ENCODE measurements around the gene DAB1. TPM values are rescaled to one million over a fixed set of nuclear protein-coding genes. Genes with fewer than 3 reads are reported as not detected.
"Not testable (repeated sequence)": the region's sequence is repeated elsewhere in the genome, so short reads cannot be mapped to it uniquely, and the experiment has no call there.

DAB1 gene
- total RNA-seq, 2 donors from 2014 or later: 0.72 TPM; not detected in 1

DNA sequence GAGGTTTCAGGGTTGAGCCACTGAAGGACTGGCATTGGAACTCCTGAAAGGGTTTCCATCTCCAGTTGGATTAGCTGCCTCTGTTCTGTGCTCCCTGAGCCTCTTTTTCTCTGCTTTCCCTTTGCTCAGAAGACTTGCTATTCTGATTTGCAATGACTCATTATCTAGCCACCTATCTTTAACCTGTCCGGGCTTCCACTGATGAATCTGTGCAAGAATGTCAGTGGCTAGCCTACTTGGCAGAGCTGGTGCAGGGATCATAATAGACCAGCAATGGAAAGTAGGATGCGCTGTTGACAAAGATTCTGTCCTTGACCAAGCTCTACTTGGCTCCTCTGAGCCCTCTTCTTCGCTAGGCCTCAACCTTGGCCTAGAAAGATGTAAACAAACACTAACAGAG is 336.2 kb downstream of the DAB1 start:
- H3K9me3 Mint-ChIP-seq; ATAC-seq (replicated peaks in 1 of 2); H3K27ac Mint-ChIP-seq; H3K36me3 Mint-ChIP-seq (ENCODE audit: insufficient read depth in 2 of 2); DNase-seq; H3K4me3 Mint-ChIP-seq; H3K27me3 Mint-ChIP-seq (ENCODE audit: low read depth); H3K4me1 Mint-ChIP-seq (ENCODE audit: low read depth): not testable (repeated sequence)

- no peaks in the 10 kb centered on the region for H3K36me3 Mint-ChIP-seq (ENCODE audit: insufficient read depth in 2 of 2)
- H3K9me3 Mint-ChIP-seq: peaks cover 0 to 2% of the 10 kb centered on the region in 2 donors
- ATAC-seq (replicated peaks in 1 of 2) (no peak), DNase-seq (no peak)
- no peaks in the 10 kb centered on the region for H3K4me1 Mint-ChIP-seq (ENCODE audit: low read depth)
- H3K27me3 Mint-ChIP-seq (ENCODE audit: low read depth): no peaks in the 10 kb centered on the region
- no peak overlapping the region for H3K4me3 Mint-ChIP-seq
- H3K27ac Mint-ChIP-seq: no peak overlapping the region
Measured at GRCh38 chr1:57086154-57086553, 337.7 kb downstream of the DAB1 start.

DNA sequence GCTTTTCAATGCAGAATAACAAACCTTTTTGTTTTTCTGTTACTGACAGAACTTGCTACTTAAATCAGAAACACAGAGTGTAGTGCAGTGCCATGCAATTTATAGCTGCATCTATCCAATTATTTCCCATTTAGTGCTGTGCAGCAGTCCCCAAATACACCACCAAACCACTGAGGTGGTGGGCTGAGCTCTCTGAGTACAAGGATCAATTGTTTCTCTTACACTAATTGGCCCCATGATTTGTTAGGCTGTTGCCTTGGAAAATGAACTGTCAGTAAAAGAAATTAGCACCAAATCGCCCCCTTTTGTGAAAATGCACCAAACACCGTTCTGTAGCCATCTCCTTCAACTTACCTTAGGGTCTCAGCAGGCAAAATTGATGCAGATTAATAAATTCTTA is 339.2 kb downstream of the DAB1 start:
- DNase-seq (no peak), ATAC-seq (replicated peaks in 1 of 2) (no peak)
- Mint-ChIP-seq H3K9me3 (peaks cover under 1 to 2% of the 10 kb centered on the region in 2 donors), H3K4me1 (ENCODE audit: low read depth) (no peaks in the 10 kb centered on the region), H3K36me3 (ENCODE audit: insufficient read depth in 2 of 2) (no peaks in the 10 kb centered on the region), H3K27me3 (ENCODE audit: low read depth) (no peaks in the 10 kb centered on the region), H3K4me3 (no peak overlapping the region), H3K27ac (no peak overlapping the region)

GRCh38 chr1:57082711-57083439 is 341.0 kb downstream of the DAB1 start:
- no peaks in the 10 kb centered on the region for H3K36me3 Mint-ChIP-seq (ENCODE audit: insufficient read depth in 2 of 2)
- H3K4me1 Mint-ChIP-seq (ENCODE audit: low read depth): no peaks in the 10 kb centered on the region
- H3K9me3 Mint-ChIP-seq: peaks cover 2 to 3% of the 10 kb centered on the region in 2 donors
- ATAC-seq (replicated peaks in 1 of 2) (no peak), DNase-seq (no peak)
- H3K27ac Mint-ChIP-seq: no peak overlapping the region
- H3K4me3 Mint-ChIP-seq: no peak overlapping the region
- no peaks in the 10 kb centered on the region for H3K27me3 Mint-ChIP-seq (ENCODE audit: low read depth)

DNA sequence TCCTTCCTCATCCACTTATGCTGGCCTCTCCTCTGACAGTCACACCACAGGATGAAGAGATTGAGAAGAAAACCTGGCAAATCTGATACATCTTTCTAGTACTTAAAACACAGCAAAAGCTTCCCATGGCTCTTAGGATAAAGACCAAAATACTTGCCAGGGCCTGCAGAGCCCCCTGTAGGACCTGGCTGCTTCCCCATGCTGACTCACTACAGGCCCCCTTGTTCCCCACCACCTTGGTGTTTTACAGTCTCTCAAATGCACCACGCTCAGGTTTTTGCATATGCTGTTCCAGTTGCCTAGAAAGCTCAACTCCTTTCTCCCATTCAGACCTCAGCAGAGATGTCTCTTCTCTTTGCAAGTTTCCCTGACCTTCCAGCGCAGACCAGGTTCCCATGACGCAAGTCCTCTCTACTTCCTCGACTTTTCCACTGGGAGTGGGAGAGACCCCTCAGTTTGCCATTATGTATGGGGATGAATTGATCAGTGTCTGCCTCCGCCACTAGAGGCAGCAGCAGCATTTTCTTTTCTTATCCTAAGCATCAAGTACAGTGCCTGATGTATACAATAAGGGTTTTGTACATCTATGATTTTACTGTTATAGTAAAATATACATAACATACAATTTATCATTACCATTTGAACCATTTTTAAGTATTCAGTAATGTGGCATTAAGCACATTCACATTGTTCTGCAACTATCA is 344.3 kb downstream of the DAB1 start:
- ATAC-seq (replicated peaks in 1 of 2) (no peak), DNase-seq (no peak)
- H3K27ac Mint-ChIP-seq: no peak overlapping the region

DNA sequence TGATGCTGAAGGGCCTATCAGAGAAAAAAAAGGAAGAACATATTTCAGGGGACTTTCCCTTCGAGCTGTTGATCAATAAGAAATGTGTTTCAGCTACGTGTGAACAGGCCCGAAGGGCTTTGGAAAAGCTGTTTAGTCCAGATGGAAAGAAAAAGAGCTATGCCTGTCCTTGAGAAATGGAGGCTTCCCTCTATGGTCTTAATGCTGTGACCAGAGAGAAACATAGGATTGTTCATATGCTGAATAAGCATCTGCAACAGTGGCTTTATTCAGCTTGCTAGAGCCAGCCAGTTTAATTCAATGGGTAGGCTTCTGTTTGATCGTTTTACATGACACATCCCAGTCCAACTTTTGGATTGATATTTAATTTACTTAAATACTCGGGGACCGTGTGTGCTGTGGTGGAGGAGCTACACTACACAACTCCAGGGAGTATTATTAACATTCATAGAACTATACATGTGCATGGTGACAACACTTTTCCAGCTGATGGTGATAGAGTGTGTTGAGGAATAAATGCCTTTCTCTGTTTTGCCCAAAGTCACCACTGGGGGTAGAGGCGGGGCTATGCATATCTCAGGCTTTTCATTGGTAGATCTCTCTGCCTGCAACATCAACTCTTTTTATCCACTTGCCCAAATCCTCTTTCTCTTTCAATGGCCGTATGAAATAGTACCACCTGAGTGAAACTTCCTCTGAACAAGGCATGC is 351.3 kb downstream of the DAB1 start:
- Mint-ChIP-seq H3K27ac (no peak overlapping the region), H3K36me3 (ENCODE audit: insufficient read depth in 2 of 2) (no peaks in the 10 kb centered on the region), H3K4me3 (no peak overlapping the region), H3K4me1 (ENCODE audit: low read depth) (no peaks in the 10 kb centered on the region), H3K27me3 (ENCODE audit: low read depth) (no peaks in the 10 kb centered on the region), H3K9me3 (no peaks in the 10 kb centered on the region)
- no peak for ATAC-seq (replicated peaks in 1 of 2)
- no peak for DNase-seq

More for the DNA sequence above, 344.3 kb downstream of the DAB1 start:
- H3K36me3 Mint-ChIP-seq (ENCODE audit: insufficient read depth in 2 of 2): no peaks in the 10 kb centered on the region
- H3K9me3 Mint-ChIP-seq: peaks cover 0 to 3% of the 10 kb centered on the region in 2 donors
- no peak overlapping the region for H3K4me3 Mint-ChIP-seq
- no peaks in the 10 kb centered on the region for H3K27me3 Mint-ChIP-seq (ENCODE audit: low read depth)
- H3K4me1 Mint-ChIP-seq (ENCODE audit: low read depth): no peaks in the 10 kb centered on the region

DNA sequence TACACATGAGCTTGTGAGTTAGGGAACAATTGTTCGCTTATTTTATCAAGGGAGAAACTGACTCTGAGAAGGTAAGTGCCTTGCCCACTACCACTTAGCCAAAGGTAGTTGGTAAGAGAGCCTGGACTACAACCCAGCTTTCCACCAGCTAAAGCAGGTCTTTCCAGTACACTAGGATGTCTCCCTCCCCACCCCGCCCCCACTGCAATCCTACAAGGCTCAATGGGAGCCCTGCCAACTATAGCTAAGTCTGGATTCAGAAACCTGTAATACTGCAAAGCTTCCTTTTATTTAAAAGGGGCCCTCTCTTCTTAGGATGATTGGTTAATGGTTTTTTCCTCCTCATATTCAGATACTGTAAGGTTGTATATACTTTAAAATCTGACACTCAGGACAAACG is 356.0 kb downstream of the DAB1 start:
- no peaks in the 10 kb centered on the region for H3K36me3 Mint-ChIP-seq (ENCODE audit: insufficient read depth in 2 of 2)
- no peak overlapping the region for H3K27ac Mint-ChIP-seq
- no peak for ATAC-seq (replicated peaks in 1 of 2)
- H3K27me3 Mint-ChIP-seq (ENCODE audit: low read depth): no peaks in the 10 kb centered on the region
- no peaks in the 10 kb centered on the region for H3K4me1 Mint-ChIP-seq (ENCODE audit: low read depth)
- H3K4me3 Mint-ChIP-seq: no peak overlapping the region
- no peak for DNase-seq
- no peaks in the 10 kb centered on the region for H3K9me3 Mint-ChIP-seq

DNA sequence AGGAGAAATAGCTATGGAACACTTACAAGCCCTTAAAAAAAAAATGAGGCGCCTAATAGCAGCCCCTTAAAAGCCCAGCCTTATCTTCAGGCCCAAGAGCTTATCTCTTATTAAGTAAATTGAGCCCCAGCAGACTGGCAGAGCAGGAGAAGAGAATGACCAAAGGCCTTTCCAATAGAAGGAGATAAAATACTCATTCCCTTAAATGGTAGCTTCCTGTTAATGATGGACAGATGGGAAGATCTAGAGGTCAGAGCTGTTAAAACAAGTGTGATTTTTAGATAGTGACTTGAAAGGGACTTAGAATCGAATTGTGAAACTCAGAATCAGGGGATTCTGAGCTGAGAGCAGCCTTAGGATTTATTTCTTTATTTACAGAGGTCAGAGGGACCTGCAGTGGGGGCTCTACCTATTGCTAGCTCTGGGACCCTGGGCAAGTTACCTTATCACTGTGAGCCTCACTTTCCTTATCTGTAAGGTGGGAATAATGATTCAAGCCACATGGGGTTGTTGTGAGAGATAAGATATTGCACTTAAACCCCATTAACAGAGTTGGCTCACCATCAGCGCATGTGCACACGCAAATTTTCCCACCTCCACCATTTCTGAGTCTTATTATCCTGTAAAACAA is 356.8 kb downstream of the DAB1 start:
- H3K9me3 Mint-ChIP-seq: no peaks in the 10 kb centered on the region
- DNase-seq (no peak), ATAC-seq (replicated peaks in 1 of 2) (no peak)
- H3K27ac Mint-ChIP-seq: no peak overlapping the region
- H3K27me3 Mint-ChIP-seq (ENCODE audit: low read depth): no peaks in the 10 kb centered on the region
- no peaks in the 10 kb centered on the region for H3K36me3 Mint-ChIP-seq (ENCODE audit: insufficient read depth in 2 of 2)
- H3K4me1 Mint-ChIP-seq (ENCODE audit: low read depth): no peaks in the 10 kb centered on the region
- no peak overlapping the region for H3K4me3 Mint-ChIP-seq

DNA sequence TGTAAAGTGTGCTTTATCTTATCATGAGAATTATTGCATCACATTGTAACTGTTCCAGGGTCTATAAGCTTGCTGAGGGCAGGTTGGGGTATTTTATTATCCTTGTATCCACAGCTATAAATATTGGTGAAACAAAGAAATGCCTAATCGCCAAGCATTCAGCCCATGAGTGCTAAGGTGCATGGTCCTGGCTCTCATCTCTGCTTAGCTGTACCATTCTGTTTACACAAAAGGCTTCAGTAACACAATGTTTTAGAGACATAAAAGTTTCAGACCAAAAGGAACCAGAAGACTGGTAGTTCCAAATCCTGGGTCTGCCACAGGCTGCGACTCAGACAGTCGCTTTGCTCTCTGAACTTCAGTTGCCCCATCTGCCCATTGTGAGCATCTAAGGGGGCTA is 358.4 kb downstream of the DAB1 start:
- no peak for DNase-seq
- Mint-ChIP-seq H3K27me3 (ENCODE audit: low read depth) (no peaks in the 10 kb centered on the region), H3K27ac (no peak overlapping the region), H3K4me3 (no peak overlapping the region), H3K4me1 (ENCODE audit: low read depth) (no peaks in the 10 kb centered on the region), H3K9me3 (no peaks in the 10 kb centered on the region), H3K36me3 (ENCODE audit: insufficient read depth in 2 of 2) (no peaks in the 10 kb centered on the region)
- no peak for ATAC-seq (replicated peaks in 1 of 2)

DNA sequence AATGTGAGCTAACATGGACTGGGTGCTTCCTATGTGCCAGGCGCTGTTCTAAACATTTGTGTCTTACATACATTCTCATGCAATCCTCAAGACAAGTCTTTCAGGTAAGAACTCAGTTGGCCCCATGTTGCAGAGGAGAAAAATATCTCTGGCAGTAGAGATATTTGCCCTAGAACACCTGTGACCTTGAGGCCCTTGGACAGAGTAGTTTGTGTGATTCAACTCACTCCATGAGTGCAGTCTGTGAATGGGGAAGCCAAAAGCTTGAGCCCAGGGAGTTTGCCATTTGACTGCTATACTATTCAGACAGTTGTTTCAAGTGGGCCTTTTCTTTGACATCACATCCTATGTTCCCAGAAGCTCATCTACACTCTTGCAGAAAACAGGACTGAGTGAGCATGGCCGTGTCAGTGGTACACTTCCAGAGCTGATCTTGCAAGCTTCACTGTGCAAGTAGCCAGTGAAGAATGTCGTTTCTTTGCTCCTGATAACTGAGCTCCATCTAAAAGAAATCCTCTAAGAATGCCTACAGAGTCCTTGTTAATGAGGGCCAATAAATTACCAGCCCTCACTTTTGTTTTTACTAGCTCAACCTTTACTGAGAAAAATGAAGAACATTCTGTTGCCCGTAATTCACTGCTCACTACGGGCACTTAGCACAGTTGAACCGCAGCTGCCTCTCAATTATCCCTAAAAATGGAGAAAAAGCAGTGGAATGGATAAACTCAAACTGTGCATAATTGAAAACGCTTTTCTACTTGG is 359.3 kb downstream of the DAB1 start:
- no peaks in the 10 kb centered on the region for H3K4me1 Mint-ChIP-seq (ENCODE audit: low read depth)
- no peaks in the 10 kb centered on the region for H3K36me3 Mint-ChIP-seq (ENCODE audit: insufficient read depth in 2 of 2)
- H3K4me3 Mint-ChIP-seq: no peak overlapping the region
- ATAC-seq (replicated peaks in 1 of 2) (no peak), DNase-seq (no peak)
- no peak overlapping the region for H3K27ac Mint-ChIP-seq
- no peaks in the 10 kb centered on the region for H3K9me3 Mint-ChIP-seq
- no peaks in the 10 kb centered on the region for H3K27me3 Mint-ChIP-seq (ENCODE audit: low read depth)

DNA sequence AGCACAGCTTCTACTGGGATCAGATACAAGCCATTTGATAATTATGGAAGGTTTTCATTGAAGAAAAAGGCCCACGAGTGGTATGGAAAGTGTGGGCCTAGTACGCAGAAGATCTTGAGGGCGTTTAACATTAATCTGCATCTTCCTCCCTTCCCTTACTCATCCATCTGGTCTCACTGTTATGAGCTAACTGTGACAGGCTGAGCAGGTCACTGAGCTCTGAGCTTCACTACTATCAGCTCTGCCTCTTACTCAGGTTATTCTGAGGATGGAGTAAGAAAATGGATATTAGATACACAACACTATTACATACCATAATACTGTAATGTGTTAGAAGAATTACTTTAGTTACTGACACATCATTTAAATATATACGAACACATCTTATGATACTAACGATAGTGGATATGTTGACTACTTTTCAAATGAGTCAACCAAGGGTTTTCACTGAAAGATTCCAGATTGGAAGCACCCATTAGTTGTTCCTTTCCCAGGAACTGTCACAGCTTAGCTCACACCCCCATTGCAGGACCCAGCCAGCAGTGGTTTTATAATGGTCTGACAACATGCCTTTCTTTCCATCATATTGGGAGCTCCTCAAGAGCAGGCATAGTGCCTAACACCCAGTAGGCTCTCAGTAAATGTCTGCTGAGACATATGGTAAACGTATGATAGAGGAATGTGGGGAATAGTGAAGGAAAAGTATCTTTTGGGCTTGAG is 360.3 kb downstream of the DAB1 start:
- Mint-ChIP-seq H3K36me3 (ENCODE audit: insufficient read depth in 2 of 2) (no peaks in the 10 kb centered on the region), H3K27ac (no peak overlapping the region), H3K4me1 (ENCODE audit: low read depth) (no peaks in the 10 kb centered on the region), H3K4me3 (no peak overlapping the region), H3K9me3 (no peaks in the 10 kb centered on the region), H3K27me3 (ENCODE audit: low read depth) (no peaks in the 10 kb centered on the region)
- DNase-seq (no peak), ATAC-seq (replicated peaks in 1 of 2) (no peak)

GRCh38 chr1:57061369-57061768 is 362.5 kb downstream of the DAB1 start:
- Mint-ChIP-seq H3K36me3 (ENCODE audit: insufficient read depth in 2 of 2) (no peaks in the 10 kb centered on the region), H3K4me3 (no peak overlapping the region), H3K9me3 (no peaks in the 10 kb centered on the region), H3K27me3 (ENCODE audit: low read depth) (no peaks in the 10 kb centered on the region), H3K27ac (no peak overlapping the region), H3K4me1 (ENCODE audit: low read depth) (no peaks in the 10 kb centered on the region)
- ATAC-seq (replicated peaks in 1 of 2) (no peak), DNase-seq (no peak)

Measured in activated T-cell treated with anti-CD3 and anti-CD28 coated beads, Interleukin-2, amount 50 U/mL, for 72 hours (primary cell).